A673 (cell line): ENCODE data around the gene BBS12. TPM values are rescaled to one million over a fixed set of nuclear protein-coding genes. Genes with fewer than 3 reads are reported as not detected.
A peak's percentile ranks its signal among the peaks of the same experiment; 100 is the strongest.

Source experiments
- BruUV-seq: library from RNA; stranded (reverse); fragments of 400-500 nt; replicated peaks from 2 replicates; lab custom pipeline; 2021; lab: Mats Ljungman, UMichigan
- CTCF ChIA-PET: fragments of 300-600 bp; sonication (Branson Sonifier 250); formaldehyde crosslinking; loops from one replicate; lab custom pipeline; 2022; ENCODE audit warnings: antibody characterized with exemption; lab: Charles Lee
- POLR2A ChIA-PET: fragments of 300-600 bp; sonication (Branson Sonifier 250); formaldehyde crosslinking; loops from one replicate; lab custom pipeline; 2022; ENCODE audit warnings: antibody characterized with exemption; ENCODE audit not compliant: low non-redundant PET; lab: Charles Lee
- DNase-seq: peaks from one replicate; pipeline ENCODE4 v3.0.0-alpha.2; 2015; ENCODE audit warnings: low spot score
- H3K27ac ChIP-seq: fragments of 200-600 bp; sonication (generic); 2 replicates; pipeline ENCODE4 v1.5.1; 2016; ENCODE audit warnings: mixed run types, low read depth, mild to moderate bottlenecking, mixed read lengths, antibody characterized with exemption, low read length; ENCODE audit not compliant: poor library complexity, severe bottlenecking
- H3K27me3 ChIP-seq: fragments of 200-600 bp; sonication (generic); replicated peaks from 2 replicates; pipeline ENCODE4 v1.6.1; 2017; ENCODE audit warnings: mixed run types, low read depth, mild to moderate bottlenecking, mixed read lengths, antibody characterized with exemption, low read length; ENCODE audit not compliant: insufficient read depth, poor library complexity
- H3K36me3 ChIP-seq: fragments of 200-600 bp; sonication (generic); 2 replicates; pipeline ENCODE4 v1.6.1; 2016; ENCODE audit warnings: mixed run types, mild to moderate bottlenecking, mixed read lengths, antibody characterized with exemption, low read length; ENCODE audit not compliant: insufficient read depth, poor library complexity, severe bottlenecking
- H3K4me1 ChIP-seq: fragments of 200-600 bp; sonication (generic); 2 replicates; pipeline ENCODE4 v1.6.1; 2017; ENCODE audit warnings: mixed run types, mild to moderate bottlenecking, mixed read lengths, antibody characterized with exemption, low read length; ENCODE audit not compliant: insufficient read depth, poor library complexity, severe bottlenecking
- H3K4me3 ChIP-seq: fragments of 200-600 bp; sonication (generic); 2 replicates; pipeline ENCODE4 v1.5.1; 2016; ENCODE audit warnings: low read depth, mixed run types, mild to moderate bottlenecking, mixed read lengths, low read length; ENCODE audit not compliant: poor library complexity, severe bottlenecking
- H3K9me3 ChIP-seq: fragments of 200-600 bp; sonication (generic); 2 replicates; pipeline ENCODE4 v1.6.1; 2016; ENCODE audit warnings: mixed run types, low read depth, mild to moderate bottlenecking, mixed read lengths, antibody characterized with exemption, low read length; ENCODE audit not compliant: poor library complexity, severe bottlenecking
- CTCF ChIP-seq: fragments of 300-800, 200-600 bp; sonication (generic); conservative IDR thresholded peaks from 2 replicates; pipeline ENCODE4 v1.5.1; 2017; ENCODE audit warnings: low read depth, mild to moderate bottlenecking, antibody characterized with exemption, low read length, moderate library complexity, mixed read lengths
- EZH2 ChIP-seq: fragments of 200-600 bp; sonication (generic); IDR thresholded peaks from 2 replicates; pipeline ENCODE4 v1.6.1; 2017; ENCODE audit warnings: borderline replicate concordance, low read depth, mild to moderate bottlenecking, mixed read lengths, antibody characterized with exemption, low read length; ENCODE audit not compliant: poor library complexity, severe bottlenecking
- intact Hi-C: fragments of 100-400 bp; cut with micrococcal nuclease; formaldehyde crosslinking; loops from one replicate; pipeline ENCODE4 v1.10.0; 2022; ENCODE audit not compliant: unreplicated experiment
- total RNA-seq: library from RNA; stranded (reverse); gene quantifications from 2 replicates; pipeline ENCODE4 v1.2.3, GENCODE V29; 2021

Gene BBS12
- total RNA-seq, 1 experiment from 2014 or later: 1.9 TPM

- Histone ChIP-seq H3K27ac (no peak overlapping the region), H3K27me3 (no peaks in the 10 kb centered on the region), H3K4me1 (peaks cover 11% of the 10 kb centered on the region), H3K4me3 (no peak overlapping the region), H3K9me3 (no peaks in the 10 kb centered on the region), H3K36me3 (no peaks in the 10 kb centered on the region)
- TF ChIP-seq CTCF (no peak), EZH2 (no peak)
- peak; percentile 21 for DNase-seq
- intact Hi-C loops: no loop called here
- CTCF ChIA-PET: no interaction called here
- BruUV-seq: no TSS peak
- POLR2A ChIA-PET: interaction anchor here (0.7 kb wide), 1 partner anchor 109 kb away, joined by 7 read pairs; no protein-coding TSS in a partner anchor
Measured at GRCh38 chr4:122710434-122711308, 21.8 kb upstream of the BBS12 start.

DNA sequence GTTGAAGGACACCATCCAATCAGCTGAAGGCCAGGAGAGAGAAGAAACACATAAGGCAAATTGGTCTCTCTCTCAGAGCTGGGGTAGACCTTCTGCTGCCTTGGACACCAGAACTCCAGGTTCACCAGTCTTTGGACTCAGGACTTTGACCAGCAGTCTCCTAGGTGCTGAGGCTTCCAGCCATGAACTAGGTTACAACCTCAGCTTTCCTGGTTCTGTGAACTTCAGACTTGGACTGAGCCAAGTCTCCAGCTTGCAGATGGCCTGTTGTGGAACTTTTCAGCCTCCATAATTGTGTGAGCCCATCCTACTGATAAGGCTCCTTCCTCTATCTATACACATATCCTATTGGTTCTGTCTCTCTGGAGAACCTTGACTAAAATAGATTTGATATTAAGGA is 20.6 kb upstream of the BBS12 start:
- Histone ChIP-seq H3K36me3 (no peaks in the 10 kb centered on the region), H3K27me3 (no peaks in the 10 kb centered on the region), H3K4me3 (no peak overlapping the region), H3K4me1 (peaks cover 11% of the 10 kb centered on the region), H3K27ac (no peak overlapping the region), H3K9me3 (no peaks in the 10 kb centered on the region)
- POLR2A ChIA-PET: interaction anchor here (0.5 kb wide), 1 partner anchor 13 kb away, joined by 3 read pairs; no protein-coding TSS in a partner anchor
- intact Hi-C loops: no loop called here
- CTCF ChIA-PET: no interaction called here
- BruUV-seq: no TSS peak
- TF ChIP-seq CTCF (no peak), EZH2 (no peak)
- no peak for DNase-seq

DNA sequence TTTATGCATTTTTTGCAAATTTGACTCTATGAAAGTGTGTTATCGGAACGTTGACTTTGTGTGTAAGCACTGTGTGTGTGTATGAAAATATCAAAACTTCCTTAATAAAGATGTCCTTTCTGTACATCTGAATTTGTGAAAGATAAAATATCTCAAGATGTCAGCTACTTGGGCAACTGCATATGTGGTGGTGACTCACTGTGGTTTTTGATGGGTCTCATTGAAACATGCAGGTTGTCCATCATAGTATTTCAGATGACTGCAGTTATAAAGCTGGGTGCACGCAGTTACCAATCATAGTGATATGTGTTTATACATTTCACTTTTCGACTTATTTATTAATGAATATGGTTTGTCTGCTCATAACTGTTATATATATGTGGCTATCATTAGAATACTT is 19.7 kb upstream of the BBS12 start:
- intact Hi-C loops: no loop called here
- ChIA-PET POLR2A (no interaction called here), CTCF (no interaction called here)
- Histone ChIP-seq H3K36me3 (no peaks in the 10 kb centered on the region), H3K27ac (no peak overlapping the region), H3K4me1 (peaks cover 11% of the 10 kb centered on the region), H3K27me3 (no peaks in the 10 kb centered on the region), H3K9me3 (no peaks in the 10 kb centered on the region), H3K4me3 (no peak overlapping the region)
- BruUV-seq: no TSS peak
- TF ChIP-seq CTCF: no peak
- no peak for TF ChIP-seq EZH2
- no peak for DNase-seq
